PC-9 (cell line): ENCODE data around the gene CDH13. TPM values are rescaled to one million over a fixed set of nuclear protein-coding genes. Genes with fewer than 3 reads are reported as not detected.

Experiments
- Bru-seq: library from RNA; stranded (reverse); fragments of 400-500 nt; gene quantifications from one replicate; lab custom pipeline; 2021; lab: Mats Ljungman, UMichigan
- BruChase-seq, 2 experiments: library from RNA; stranded (reverse); fragments of 400-500 nt; gene quantifications; one replicate each; lab custom pipeline; 2021; lab: Mats Ljungman, UMichigan
- BruUV-seq: library from RNA; stranded (reverse); fragments of 400-500 nt; replicated peaks from 2 replicates; lab custom pipeline; 2021; lab: Mats Ljungman, UMichigan
- CTCF ChIA-PET: fragments of 300-600 bp; sonication (Branson Sonifier 250); formaldehyde crosslinking; loops from one replicate; lab custom pipeline; 2022; ENCODE audit warnings: antibody characterized with exemption; lab: Charles Lee
- POLR2A ChIA-PET: fragments of 300-600 bp; sonication (Branson Sonifier 250); formaldehyde crosslinking; loops from one replicate; lab custom pipeline; 2022; ENCODE audit warnings: antibody characterized with exemption; ENCODE audit not compliant: unreplicated experiment; lab: Charles Lee
- DNase-seq, 2 experiments: peaks; one replicate each; pipeline versions ENCODE4 v3.0.0 to v3.0.0-alpha.2; 2015 to 2022; ENCODE audit warnings: mixed read lengths in 1 of 2
- H2AFZ ChIP-seq: fragments of 200-600 bp; sonication (generic); 2 replicates; pipeline ENCODE4 v1.8.1; 2017; ENCODE audit warnings: antibody characterized with exemption
- H3F3A ChIP-seq: fragments of 200-600 bp; sonication (generic); 2 replicates; pipeline ENCODE4 v1.8.1; 2017; ENCODE audit warnings: antibody characterized with exemption, mild to moderate bottlenecking, low read depth; ENCODE audit not compliant: insufficient read depth
- H3K27ac ChIP-seq: fragments of 200-600 bp; sonication (generic); 2 replicates; pipeline ENCODE4 v1.6.1; 2016; ENCODE audit warnings: mixed run types
- H3K27me3 ChIP-seq: fragments of 200-600 bp; sonication (generic); 2 replicates; pipeline ENCODE4 v1.6.1; 2016; ENCODE audit warnings: low read depth, mixed run types; ENCODE audit not compliant: insufficient read depth
- H3K36me3 ChIP-seq: fragments of 200-600 bp; sonication (generic); 2 replicates; pipeline ENCODE4 v1.6.1; 2016; ENCODE audit warnings: low read depth, mixed run types
- H3K4me1 ChIP-seq: fragments of 200-600 bp; sonication (generic); replicated peaks from 2 replicates; pipeline ENCODE4 v1.6.1; 2016; ENCODE audit warnings: mixed run types; ENCODE audit not compliant: insufficient read depth
- H3K4me2 ChIP-seq: fragments of 200-600 bp; sonication (generic); 2 replicates; pipeline ENCODE4 v1.6.1; 2017; ENCODE audit warnings: mixed run types
- H3K4me3 ChIP-seq: fragments of 200-600 bp; sonication (generic); 2 replicates; pipeline ENCODE4 v1.6.1; 2016; ENCODE audit warnings: mixed run types
- H3K79me2 ChIP-seq: fragments of 200-600 bp; sonication (generic); 2 replicates; pipeline ENCODE4 v1.6.1; 2017; ENCODE audit warnings: low read depth, mixed run types
- H3K9me2 ChIP-seq: fragments of 200-600 bp; sonication (generic); 2 replicates; pipeline ENCODE4 v1.8.1; 2017; ENCODE audit warnings: mild to moderate bottlenecking; ENCODE audit not compliant: insufficient read depth
- H3K9me3 ChIP-seq: fragments of 200-600 bp; sonication (generic); 2 replicates; pipeline ENCODE4 v1.8.1; 2016; ENCODE audit warnings: low read depth; ENCODE audit not compliant: insufficient read depth
- H4K20me1 ChIP-seq: fragments of 200-600 bp; sonication (generic); 2 replicates; pipeline ENCODE4 v1.8.1; 2017; ENCODE audit not compliant: insufficient read depth
- EZH2 ChIP-seq: fragments of 200-600 bp; sonication (generic); IDR thresholded peaks from 2 replicates; pipeline ENCODE4 v1.8.0; 2017; ENCODE audit warnings: antibody characterized with exemption, low read depth
- intact Hi-C: fragments of 100-400 bp; cut with micrococcal nuclease; formaldehyde crosslinking; loops from one replicate; pipeline ENCODE4 v1.10.0; 2022; ENCODE audit not compliant: unreplicated experiment
- long read RNA-seq: library from polyadenylated mRNA; stranded (forward); transcript quantifications from one replicate; pipeline ENCODE4 v2.0.0, GENCODE V29; 2022
- total RNA-seq: library from RNA; stranded (reverse); gene quantifications from 2 replicates; pipeline ENCODE4 v1.2.3, GENCODE V29; 2021
- TF ChIP-seq, protein P1 (sequence below): fragments of 200-600 bp; sonication (generic); conservative IDR thresholded peaks from 2 replicates; pipeline ENCODE4 v1.6.1; 2017; ENCODE audit warnings: mixed run types, antibody characterized with exemption, mild to moderate bottlenecking, moderate library complexity

Gene CDH13
- total RNA-seq: 0.24 TPM in 1 of 2 replicates, not detected in the other
- percentile 7 among the genes with signal in this experiment for Bru-seq, nascent RNA
- BruChase-seq, experiment 1, labeled RNA remaining after a 2-hour chase: percentile 5 among the genes with signal in this experiment
- BruChase-seq, experiment 2, labeled RNA remaining after a 6-hour chase: percentile 4 among the genes with signal in this experiment
- long read RNA-seq, partial matches to known transcripts: 0 of 1 reads
- long read RNA-seq, other reads (novel, unspliced or antisense): 1 of 1 reads

DNA sequence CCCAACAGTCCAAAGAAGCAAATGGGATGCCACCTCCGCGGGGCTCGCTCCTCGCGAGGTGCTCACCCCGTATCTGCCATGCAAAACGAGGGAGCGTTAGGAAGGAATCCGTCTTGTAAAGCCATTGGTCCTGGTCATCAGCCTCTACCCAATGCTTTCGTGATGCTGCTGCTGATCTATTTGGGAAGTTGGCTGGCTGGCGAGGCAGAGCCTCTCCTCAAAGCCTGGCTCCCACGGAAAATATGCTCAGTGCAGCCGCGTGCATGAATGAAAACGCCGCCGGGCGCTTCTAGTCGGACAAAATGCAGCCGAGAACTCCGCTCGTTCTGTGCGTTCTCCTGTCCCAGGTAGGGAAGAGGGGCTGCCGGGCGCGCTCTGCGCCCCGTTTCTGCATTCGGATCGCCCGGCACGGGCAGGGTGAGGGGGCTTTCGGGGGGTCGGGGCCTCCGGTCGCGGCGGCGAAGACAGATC is at the start of gene CDH13:
Gene CDH13 (plus strand): TSS at position 179 of the 471 bp plus-strand sequence.
- CTCF ChIA-PET: no interaction called here
- Histone ChIP-seq H3K4me1 (no peaks in the 10 kb centered on the region), H3K36me3 (no peaks in the 10 kb centered on the region), H3K4me2 (no peak within 1 kb of the TSS), H3K27me3 (peaks cover 39% of the 10 kb centered on the region), H3K9me2 (no peaks in the 10 kb centered on the region), H3K4me3 (no peak within 1 kb of the TSS), H2AFZ (no peak within 1 kb of the TSS), H3K9me3 (no peaks in the 10 kb centered on the region), H3K79me2 (no peaks in the 10 kb centered on the region), H3K27ac (no peak within 1 kb of the TSS), H3F3A (no peaks in the 10 kb centered on the region), H4K20me1 (no peaks in the 10 kb centered on the region)
- DNase-seq: no peak
- intact Hi-C loops: no loop called here
- POLR2A ChIA-PET: no interaction called here
- no TSS peak for BruUV-seq
- TF ChIP-seq, protein P1, sequence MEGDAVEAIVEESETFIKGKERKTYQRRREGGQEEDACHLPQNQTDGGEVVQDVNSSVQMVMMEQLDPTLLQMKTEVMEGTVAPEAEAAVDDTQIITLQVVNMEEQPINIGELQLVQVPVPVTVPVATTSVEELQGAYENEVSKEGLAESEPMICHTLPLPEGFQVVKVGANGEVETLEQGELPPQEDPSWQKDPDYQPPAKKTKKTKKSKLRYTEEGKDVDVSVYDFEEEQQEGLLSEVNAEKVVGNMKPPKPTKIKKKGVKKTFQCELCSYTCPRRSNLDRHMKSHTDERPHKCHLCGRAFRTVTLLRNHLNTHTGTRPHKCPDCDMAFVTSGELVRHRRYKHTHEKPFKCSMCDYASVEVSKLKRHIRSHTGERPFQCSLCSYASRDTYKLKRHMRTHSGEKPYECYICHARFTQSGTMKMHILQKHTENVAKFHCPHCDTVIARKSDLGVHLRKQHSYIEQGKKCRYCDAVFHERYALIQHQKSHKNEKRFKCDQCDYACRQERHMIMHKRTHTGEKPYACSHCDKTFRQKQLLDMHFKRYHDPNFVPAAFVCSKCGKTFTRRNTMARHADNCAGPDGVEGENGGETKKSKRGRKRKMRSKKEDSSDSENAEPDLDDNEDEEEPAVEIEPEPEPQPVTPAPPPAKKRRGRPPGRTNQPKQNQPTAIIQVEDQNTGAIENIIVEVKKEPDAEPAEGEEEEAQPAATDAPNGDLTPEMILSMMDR: no peak
- TF ChIP-seq EZH2: no peak

DNA sequence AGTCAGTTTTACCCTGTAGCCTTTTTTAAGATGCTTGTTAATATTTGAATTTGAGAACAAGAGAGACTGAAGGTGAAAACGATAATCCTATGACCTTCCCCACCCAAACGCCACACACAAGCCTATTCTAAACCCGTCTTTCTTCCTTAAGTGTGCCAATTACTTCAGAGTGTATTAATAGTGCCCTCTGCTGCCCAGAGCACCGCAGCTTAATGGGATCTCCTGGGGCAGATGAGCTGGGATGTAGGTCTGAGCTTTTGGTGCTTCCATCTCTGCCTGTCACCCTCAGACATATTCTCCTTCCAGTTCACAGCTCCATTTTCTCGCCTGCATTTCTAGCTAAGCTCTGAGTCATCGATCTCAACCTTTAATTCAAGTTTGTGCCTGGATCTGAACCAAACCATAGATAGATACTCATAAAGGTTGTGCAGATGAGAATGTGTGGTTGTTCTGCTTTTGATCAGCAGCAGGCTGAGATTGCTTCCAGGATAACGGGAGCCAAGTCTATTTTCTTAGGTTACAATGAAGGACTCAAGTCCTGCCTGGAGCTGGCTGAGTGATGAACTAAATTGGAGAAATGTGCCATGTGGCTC is 46.4 kb upstream of the CDH13 start:
- TF ChIP-seq, protein P1: peak; percentile 31; the same call in 1 of the 2 replicates
- no peak for TF ChIP-seq EZH2
- no peaks in the 10 kb centered on the region for H3K79me2 ChIP-seq
- H3K4me1 ChIP-seq: no peaks in the 10 kb centered on the region
- no peak overlapping the region for H2AFZ ChIP-seq
- no peaks in the 10 kb centered on the region for H4K20me1 ChIP-seq
- H3K4me2 ChIP-seq: no peak overlapping the region
- BruUV-seq: no TSS peak
- H3K9me3 ChIP-seq: no peaks in the 10 kb centered on the region
- intact Hi-C loops: no loop called here
- no peaks in the 10 kb centered on the region for H3F3A ChIP-seq
- no peaks in the 10 kb centered on the region for H3K27me3 ChIP-seq
- H3K36me3 ChIP-seq: no peaks in the 10 kb centered on the region
- H3K27ac ChIP-seq: no peak overlapping the region
- DNase-seq: no peak
- CTCF ChIA-PET: no interaction called here
- POLR2A ChIA-PET: no interaction called here
- no peak overlapping the region for H3K4me3 ChIP-seq
- no peaks in the 10 kb centered on the region; the same call in 1 of the 2 replicates for H3K9me2 ChIP-seq

DNA sequence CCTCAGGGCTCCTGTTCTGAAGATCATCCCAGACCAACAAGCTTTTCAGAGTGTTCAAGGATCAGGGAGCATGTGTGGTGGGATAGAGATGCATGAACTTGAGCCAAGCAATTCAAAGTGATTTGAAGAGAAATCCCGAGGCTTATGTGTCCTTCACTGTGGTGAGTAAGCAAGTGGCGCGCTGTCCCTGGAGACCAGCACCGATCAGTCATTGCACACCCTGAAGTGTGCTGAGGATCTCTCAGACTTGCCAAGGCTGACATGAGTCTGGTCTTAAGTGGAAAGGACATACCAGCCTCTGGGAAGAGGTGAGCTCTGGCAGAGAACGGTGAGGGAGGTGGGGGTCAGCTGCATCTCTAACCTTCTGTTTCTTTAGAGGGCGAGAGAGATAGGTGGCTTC is 43.8 kb upstream of the CDH13 start:
- POLR2A ChIA-PET: no interaction called here

More for the DNA sequence above, 43.8 kb upstream of the CDH13 start:
- BruUV-seq: no TSS peak
- no peak for DNase-seq
- CTCF ChIA-PET: no interaction called here
- TF ChIP-seq, protein P1: no peak
- no peak for TF ChIP-seq EZH2
- intact Hi-C loops: no loop called here
- Histone ChIP-seq H3F3A (no peaks in the 10 kb centered on the region), H2AFZ (no peak overlapping the region), H3K27me3 (peaks cover 8% of the 10 kb centered on the region; the same call in 1 of the 2 replicates), H4K20me1 (no peaks in the 10 kb centered on the region), H3K4me3 (no peak overlapping the region), H3K4me2 (no peak overlapping the region), H3K27ac (no peak overlapping the region), H3K9me3 (no peaks in the 10 kb centered on the region), H3K36me3 (no peaks in the 10 kb centered on the region), H3K79me2 (no peaks in the 10 kb centered on the region), H3K9me2 (no peaks in the 10 kb centered on the region; the same call in 1 of the 2 replicates), H3K4me1 (no peaks in the 10 kb centered on the region)
